ENCODE data around the gene ZFPM1. TPM values are rescaled to one million over a fixed set of nuclear protein-coding genes. Genes with fewer than 3 reads are reported as not detected.

ZFPM1 gene
- total RNA-seq, 1 experiment from 2014 or later, result 3.9 TPM

- no peak overlapping the region for H3K27ac ChIP-seq (ENCODE audit: low read length)
- TF ChIP-seq TCF7L2 (IDR thresholded peaks at IDR 0.05; ENCODE audit: low read depth, low read length) (no peak), REST (IDR thresholded peaks at IDR 0.05; ENCODE audit: insufficient read depth in 1 of 2, low read depth in 2 of 2, low read length in 1 of 2) (no peak), CTCF (IDR thresholded peaks at IDR 0.05) (no peak), SIN3A (IDR thresholded peaks at IDR 0.05; ENCODE audit: borderline replicate concordance, insufficient read depth, low read depth, low read length) (no peak), POLR2AphosphoS5 (IDR thresholded peaks at IDR 0.05; ENCODE audit: low read depth, low read length) (no peak)
- H3K4me1 ChIP-seq (ENCODE audit: control insufficient read depth, insufficient read depth, low read length), result no peaks in the 10 kb centered on the region
- in situ Hi-C loops (cut with HindIII; ENCODE audit: low pct_unique_long_range_greater_than_20kb, low sequenced_read_pairs) (no loop called here), intact Hi-C loops (cut with micrococcal nuclease; ENCODE audit: unreplicated experiment) (no loop called here)
- BruUV-seq (replicated peaks), result no TSS peak
- H3K27me3 ChIP-seq (ENCODE audit: control insufficient read depth, insufficient read depth, low read length), result no peaks in the 10 kb centered on the region; the same call in 1 of the 2 replicates
- no peaks in the 10 kb centered on the region; the same call in 1 of the 2 replicates for H3K9me3 ChIP-seq (ENCODE audit: control insufficient read depth, insufficient read depth, low read depth, low read length)
- POLR2A ChIA-PET, result no interaction called here
- no peak overlapping the region for H3K4me3 ChIP-seq (ENCODE audit: low read depth in 2 of 2, low read length in 2 of 2)
- no peaks in the 10 kb centered on the region for H3K36me3 ChIP-seq (ENCODE audit: control insufficient read depth, insufficient read depth, low read length)
- CTCF ChIA-PET, result no interaction called here
- no peak for DNase-seq (ENCODE audit: low read depth, low spot score)
- no peak for ATAC-seq
These were observed 95.9 kb downstream of the ZFPM1 start for GRCh38 chr16:88548985-88549384.

GRCh38 chr16:88549671-88550245 lies 96.7 kb downstream of the ZFPM1 start:
- POLR2A ChIA-PET, result no interaction called here
- DNase-seq (ENCODE audit: low read depth, low spot score), result no peak
- no peaks in the 10 kb centered on the region; the same call in 1 of the 2 replicates for H3K27me3 ChIP-seq (ENCODE audit: control insufficient read depth, insufficient read depth, low read length)
- TF ChIP-seq SIN3A (IDR thresholded peaks at IDR 0.05; ENCODE audit: borderline replicate concordance, insufficient read depth, low read depth, low read length) (no peak), POLR2AphosphoS5 (IDR thresholded peaks at IDR 0.05; ENCODE audit: low read depth, low read length) (no peak), REST (IDR thresholded peaks at IDR 0.05; ENCODE audit: insufficient read depth in 1 of 2, low read depth in 2 of 2, low read length in 1 of 2) (no peak), TCF7L2 (IDR thresholded peaks at IDR 0.05; ENCODE audit: low read depth, low read length) (no peak), CTCF (IDR thresholded peaks at IDR 0.05) (no peak)
- no peak overlapping the region for H3K4me3 ChIP-seq (ENCODE audit: low read depth in 2 of 2, low read length in 2 of 2)
- intact Hi-C loops (cut with micrococcal nuclease; ENCODE audit: unreplicated experiment) (no loop called here), in situ Hi-C loops (cut with HindIII; ENCODE audit: low pct_unique_long_range_greater_than_20kb, low sequenced_read_pairs) (no loop called here)
- no peaks in the 10 kb centered on the region for H3K4me1 ChIP-seq (ENCODE audit: control insufficient read depth, insufficient read depth, low read length)
- CTCF ChIA-PET, result interaction anchor here (0.5 to 0.6 kb wide), 2 partner anchors 8 to 102 kb away, joined by 3 to 6 read pairs; no protein-coding TSS in a partner anchor
- no peak for ATAC-seq
- no TSS peak for BruUV-seq (replicated peaks)
- no peaks in the 10 kb centered on the region for H3K9me3 ChIP-seq (ENCODE audit: control insufficient read depth, insufficient read depth, low read depth, low read length)
- H3K36me3 ChIP-seq (ENCODE audit: control insufficient read depth, insufficient read depth, low read length), result no peaks in the 10 kb centered on the region
- H3K27ac ChIP-seq (ENCODE audit: low read length), result no peak overlapping the region

All from Panc1 (cell line).